Mesendoderm (in vitro differentiated cells): Measurements from ENCODE around the gene FAM110C.
"Not testable (repeated sequence)": the region's sequence is repeated elsewhere in the genome, so short reads cannot be mapped to it uniquely, and the experiment has no call there.

Experiments used
- DNase-seq: peaks from one replicate; pipeline ENCODE4 v3.0.0; 2013
- H2AK5ac ChIP-seq: 2 replicates; pipeline ENCODE4 v1.6.1; 2013; ENCODE audit warnings: low read length, inconsistent platforms
- H2BK120ac ChIP-seq: 2 replicates; pipeline ENCODE4 v1.6.1; 2013; ENCODE audit warnings: low read depth, mild to moderate bottlenecking, low read length, moderate library complexity, mixed read lengths
- H2BK15ac ChIP-seq: replicated peaks from 2 replicates; pipeline ENCODE4 v1.6.1; 2013; ENCODE audit warnings: low read depth, mild to moderate bottlenecking, moderate library complexity
- H2BK5ac ChIP-seq: 2 replicates; pipeline ENCODE4 v1.6.1; 2013; ENCODE audit warnings: low read length, inconsistent platforms
- H3K18ac ChIP-seq: 2 replicates; pipeline ENCODE4 v1.6.1; 2013; ENCODE audit warnings: mild to moderate bottlenecking, low read length, mixed read lengths
- H3K23ac ChIP-seq: one replicate; pipeline ENCODE4 v1.6.1; 2013; ENCODE audit warnings: low read length
- H3K27ac ChIP-seq: 2 replicates; pipeline ENCODE4 v1.5.1; 2013; ENCODE audit warnings: low read depth, mild to moderate bottlenecking, inconsistent platforms, low read length, moderate library complexity
- H3K27me3 ChIP-seq: 2 replicates; pipeline ENCODE4 v1.6.1; 2013; ENCODE audit warnings: low read length, control low read depth, mild to moderate bottlenecking, inconsistent platforms; ENCODE audit not compliant: insufficient read depth, poor library complexity
- H3K36me3 ChIP-seq: 2 replicates; pipeline ENCODE4 v1.6.1; 2013; ENCODE audit warnings: low read length, inconsistent platforms; ENCODE audit not compliant: control insufficient read depth, insufficient read depth
- H3K4ac ChIP-seq: one replicate; pipeline ENCODE4 v1.6.1; 2013; ENCODE audit warnings: low read depth, mild to moderate bottlenecking, low read length, moderate library complexity
- H3K4me1 ChIP-seq: 2 replicates; pipeline ENCODE4 v1.6.1; 2013; ENCODE audit warnings: low read depth, low read length, inconsistent platforms; ENCODE audit not compliant: control insufficient read depth
- H3K4me2 ChIP-seq: 2 replicates; pipeline ENCODE4 v1.6.1; 2013; ENCODE audit warnings: low read length
- H3K4me3 ChIP-seq: 2 replicates; pipeline ENCODE4 v1.5.1; 2013; ENCODE audit warnings: mild to moderate bottlenecking, low read length
- H3K56ac ChIP-seq: one replicate; pipeline ENCODE4 v1.6.1; 2013; ENCODE audit warnings: low read length
- H3K79me1 ChIP-seq: 2 replicates; pipeline ENCODE4 v1.6.1; 2013; ENCODE audit warnings: low read length, inconsistent platforms
- H3K79me2 ChIP-seq: 2 replicates; pipeline ENCODE4 v1.6.1; 2013; ENCODE audit warnings: mild to moderate bottlenecking, low read length; ENCODE audit not compliant: control insufficient read depth, insufficient read depth
- H3K9ac ChIP-seq: 2 replicates; pipeline ENCODE4 v1.6.1; 2013; ENCODE audit warnings: low read length, inconsistent platforms
- H4K5ac ChIP-seq: one replicate; pipeline ENCODE4 v1.6.1; 2013; ENCODE audit warnings: low read length
- H4K8ac ChIP-seq: one replicate; pipeline ENCODE4 v1.6.1; 2013; ENCODE audit warnings: low read depth, mild to moderate bottlenecking, control low read depth, low read length, moderate library complexity
- WGBS: extraction: QIAGEN DNeasy Blood & Tissue Kit; methylation state at CpG from one replicate; pipeline ENCODE4 v1.1.7; 2013; ENCODE audit warnings: low lambda C conversion rate, missing lambda C conversion rate; ENCODE audit not compliant: insufficient coverage; ENCODE audit errors: extremely low coverage; 5-methylcytosine and 5-hydroxymethylcytosine counted together

FAM110C gene

GRCh38 chr2:22244-22643, 24.1 kb downstream of the FAM110C start:
- H3K27me3 ChIP-seq, H2AK5ac ChIP-seq, H3K27ac ChIP-seq, H4K8ac ChIP-seq, H3K4me2 ChIP-seq, H2BK120ac ChIP-seq, DNase-seq, H3K79me2 ChIP-seq, H3K4me3 ChIP-seq, H3K4me1 ChIP-seq, H3K23ac ChIP-seq, H3K18ac ChIP-seq, H3K9ac ChIP-seq, H4K5ac ChIP-seq, H2BK15ac ChIP-seq, H3K4ac ChIP-seq, H3K36me3 ChIP-seq, H3K56ac ChIP-seq, H3K79me1 ChIP-seq, H2BK5ac ChIP-seq: not testable (repeated sequence)
- WGBS = no CpG with 5 or more reads among the region's 4 CpGs

GRCh38 chr2:20259-20658, 26.0 kb downstream of the FAM110C start:
- H3K27ac ChIP-seq, H3K36me3 ChIP-seq, H3K23ac ChIP-seq, H3K79me1 ChIP-seq, H3K4me1 ChIP-seq, H4K5ac ChIP-seq, H4K8ac ChIP-seq, H3K4me3 ChIP-seq, H2BK120ac ChIP-seq, H3K79me2 ChIP-seq, H3K27me3 ChIP-seq, H3K18ac ChIP-seq, H3K4ac ChIP-seq, H3K4me2 ChIP-seq, H2BK5ac ChIP-seq, H3K9ac ChIP-seq, H3K56ac ChIP-seq, H2AK5ac ChIP-seq, H2BK15ac ChIP-seq: not testable (repeated sequence)
- WGBS = no CpG with 5 or more reads among the region's 4 CpGs
- peak; percentile 34 for DNase-seq

GRCh38 chr2:19505-19904, 26.8 kb downstream of the FAM110C start:
- Histone ChIP-seq H3K79me2 (no peaks in the 10 kb centered on the region), H3K27me3 (no peaks in the 10 kb centered on the region), H2AK5ac (no peak overlapping the region), H2BK120ac (no peak overlapping the region), H3K27ac (no peak overlapping the region), H2BK15ac (no peak overlapping the region), H3K18ac (no peak overlapping the region), H3K36me3 (no peaks in the 10 kb centered on the region), H3K4ac (no peak overlapping the region), H3K4me2 (no peak overlapping the region), H3K4me3 (no peak overlapping the region), H4K8ac (no peak overlapping the region), H3K9ac (no peak overlapping the region), H3K56ac (no peak overlapping the region), H3K23ac (no peak overlapping the region), H2BK5ac (no peak overlapping the region), H4K5ac (no peak overlapping the region), H3K79me1 (no peaks in the 10 kb centered on the region), H3K4me1 (no peaks in the 10 kb centered on the region)
- no peak for DNase-seq
- no CpG with 5 or more reads among the region's 5 CpGs for WGBS

DNA sequence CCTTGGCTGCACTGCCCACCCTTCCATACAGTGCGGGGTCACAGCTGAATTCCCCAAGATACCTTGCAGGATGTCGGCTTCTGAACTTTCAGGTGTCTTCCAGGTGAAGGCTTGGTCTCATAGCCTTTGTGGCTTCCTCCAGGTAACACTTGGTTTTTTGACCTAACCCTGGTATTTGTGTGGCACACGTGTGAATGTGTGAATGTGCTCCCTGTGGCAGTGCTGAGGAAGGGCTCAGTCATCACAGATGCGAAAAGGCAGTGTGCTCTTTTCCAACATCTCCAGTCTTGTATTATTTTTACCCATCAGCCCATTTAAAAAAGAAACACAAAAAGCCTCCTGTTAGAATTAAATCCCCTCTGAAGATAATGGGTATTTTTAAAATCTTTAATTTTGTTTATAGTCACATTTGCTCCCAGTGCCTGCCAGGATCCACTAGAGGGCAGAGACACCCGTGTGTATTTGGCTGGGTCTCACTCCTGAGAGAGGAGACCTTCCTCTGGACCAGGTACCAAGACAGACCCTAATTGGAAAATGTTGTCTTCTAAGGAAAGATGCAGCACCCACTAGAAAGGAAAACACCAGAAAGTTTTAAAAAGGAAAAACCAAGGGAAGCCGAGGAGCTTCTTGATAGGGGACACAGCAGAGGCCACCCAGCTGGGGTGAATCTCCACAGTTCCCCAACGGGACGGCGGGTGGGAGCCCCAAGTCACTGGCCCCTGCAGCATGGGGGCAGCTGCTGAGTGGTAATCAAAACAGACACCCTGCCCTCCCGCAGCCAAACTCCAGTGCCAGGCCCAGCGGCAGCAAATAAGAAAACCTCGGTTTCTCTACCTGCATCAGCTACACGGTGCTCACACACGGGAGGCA, 27.7 kb downstream of the FAM110C start:
- Histone ChIP-seq H3K27ac (no peak overlapping the region), H3K9ac (no peak overlapping the region), H3K4ac (no peak overlapping the region), H2BK5ac (no peak overlapping the region), H3K4me2 (no peak overlapping the region), H3K79me2 (no peaks in the 10 kb centered on the region), H2AK5ac (no peak overlapping the region), H4K5ac (no peak overlapping the region), H3K79me1 (no peaks in the 10 kb centered on the region), H3K4me1 (no peaks in the 10 kb centered on the region), H3K56ac (no peak overlapping the region), H3K4me3 (no peak overlapping the region), H3K27me3 (no peaks in the 10 kb centered on the region), H3K18ac (no peak overlapping the region), H4K8ac (no peak overlapping the region), H3K36me3 (no peaks in the 10 kb centered on the region), H3K23ac (no peak overlapping the region), H2BK120ac (no peak overlapping the region), H2BK15ac (no peak overlapping the region)
- peak; percentile 40 for DNase-seq
- no CpG with 5 or more reads among the region's 14 CpGs for WGBS

DNA sequence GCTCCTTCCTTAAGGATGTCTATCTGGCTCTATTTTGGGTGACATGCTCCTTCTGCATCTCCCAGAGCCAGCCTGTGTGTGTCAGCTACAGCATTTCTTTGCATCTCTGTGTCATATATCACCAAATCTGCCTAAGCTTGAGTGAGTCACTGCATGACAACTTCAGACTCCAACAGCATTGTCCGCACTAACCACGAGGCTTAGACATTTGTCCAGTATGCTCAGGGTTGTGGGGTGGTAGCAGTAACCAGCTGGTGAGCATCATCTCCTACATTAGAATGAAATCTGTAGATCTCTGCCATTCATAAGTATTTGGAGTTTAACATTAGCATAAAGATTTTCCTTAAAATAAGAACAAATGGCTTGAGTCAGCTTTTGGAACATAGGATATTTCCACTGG, 30.4 kb downstream of the FAM110C start:
- not testable (repeated sequence) for H3K27ac ChIP-seq, H3K23ac ChIP-seq, H3K9ac ChIP-seq, H4K5ac ChIP-seq, H2BK5ac ChIP-seq, H3K27me3 ChIP-seq, H3K4ac ChIP-seq, H3K79me1 ChIP-seq, H3K79me2 ChIP-seq, H3K56ac ChIP-seq, DNase-seq, H3K36me3 ChIP-seq, H3K4me3 ChIP-seq, H2BK15ac ChIP-seq, H4K8ac ChIP-seq, H3K4me1 ChIP-seq, H2BK120ac ChIP-seq, H3K4me2 ChIP-seq, H3K18ac ChIP-seq, H2AK5ac ChIP-seq
- no CpG with 5 or more reads among the region's 2 CpGs for WGBS
